DMS114 treated with DMSO at 0.1 percent for 48 hours (cell line): ENCODE measurements around the gene PMP22.
"Not testable (repeated sequence)": the region's sequence is repeated elsewhere in the genome, so short reads cannot be mapped to it uniquely, and the experiment has no call there.

Experiments used
- DNase-seq: peaks from one replicate; lab custom pipeline; 2025; ENCODE audit not compliant: unreplicated experiment; lab: John Stamatoyannopoulos, UW

Gene PMP22

GRCh38 chr17:15257258-15257788 lies 7.8 kb downstream of the PMP22 start:
- DNase-seq, result no peak

DNA sequence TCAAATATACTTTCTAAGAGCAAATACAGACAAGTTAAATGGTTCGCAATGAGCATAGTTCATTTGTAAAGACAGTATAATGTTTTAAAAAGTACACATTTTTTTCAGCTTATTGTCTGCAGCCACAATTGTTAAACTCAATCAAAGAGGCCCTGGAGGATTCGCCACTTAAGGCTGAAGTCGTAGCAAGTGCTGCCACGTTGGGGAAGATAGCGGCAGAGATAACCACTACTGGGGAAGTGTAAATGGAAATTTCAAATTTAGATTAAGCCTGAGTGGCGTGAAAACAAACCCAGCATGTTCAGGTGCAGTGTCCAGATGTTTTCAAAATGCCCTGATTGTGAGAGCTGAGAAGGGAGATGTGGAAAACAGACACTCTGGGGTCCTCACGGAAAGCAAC lies 8.4 kb downstream of the PMP22 start:
- DNase-seq, result no peak

- no peak for DNase-seq
Observed at GRCh38 chr17:15255713-15256454, 9.2 kb downstream of the PMP22 start.

DNA sequence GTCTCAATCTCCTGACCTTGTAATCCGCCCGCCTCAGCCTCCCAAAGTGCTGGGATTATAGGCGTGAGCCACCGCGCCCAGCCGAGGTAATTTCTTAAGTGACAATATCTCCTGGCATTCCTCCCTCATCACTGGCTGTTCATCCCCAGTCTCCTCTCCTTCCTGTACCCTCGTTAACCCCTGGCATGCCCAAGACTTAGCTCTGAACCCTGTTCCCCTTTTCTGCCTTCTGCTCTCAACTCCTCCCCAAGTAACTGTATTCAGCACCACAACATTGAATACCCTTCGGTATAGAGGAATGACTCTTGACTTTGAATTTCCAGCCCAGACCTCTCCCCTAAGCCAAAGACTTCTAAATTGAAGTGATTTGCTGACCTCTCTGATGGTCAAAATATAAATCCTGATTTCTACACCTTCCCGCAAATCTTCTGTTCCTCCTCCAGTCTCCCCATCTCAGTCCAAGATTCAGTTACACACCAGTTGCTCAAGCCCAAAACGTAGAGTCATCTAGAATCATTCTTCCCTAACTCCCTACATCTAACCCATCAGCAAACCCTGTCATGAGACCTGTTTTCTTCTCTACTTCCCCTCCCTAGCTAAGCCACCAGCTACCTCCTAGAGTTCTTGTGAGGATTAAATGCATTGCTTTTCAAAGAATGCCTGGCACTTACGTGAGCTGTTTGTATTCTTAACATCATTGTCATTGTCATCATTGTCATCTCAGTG lies 14.8 kb downstream of the PMP22 start:
- DNase-seq, result no peak

- no peak for DNase-seq
Observed at GRCh38 chr17:15249487-15249886, 15.6 kb downstream of the PMP22 start.

- no peak for DNase-seq
Observed at GRCh38 chr17:15247891-15248529, 17.1 kb downstream of the PMP22 start.

GRCh38 chr17:15245054-15245453 lies 20.1 kb downstream of the PMP22 start:
- DNase-seq, result no peak

GRCh38 chr17:15240644-15241043 lies 24.5 kb downstream of the PMP22 start:
- no peak for DNase-seq

GRCh38 chr17:15239491-15239890 lies 25.6 kb downstream of the PMP22 start:
- DNase-seq, result no peak

GRCh38 chr17:15238676-15239422 lies 26.3 kb downstream of the PMP22 start:
- DNase-seq, result no peak

DNA sequence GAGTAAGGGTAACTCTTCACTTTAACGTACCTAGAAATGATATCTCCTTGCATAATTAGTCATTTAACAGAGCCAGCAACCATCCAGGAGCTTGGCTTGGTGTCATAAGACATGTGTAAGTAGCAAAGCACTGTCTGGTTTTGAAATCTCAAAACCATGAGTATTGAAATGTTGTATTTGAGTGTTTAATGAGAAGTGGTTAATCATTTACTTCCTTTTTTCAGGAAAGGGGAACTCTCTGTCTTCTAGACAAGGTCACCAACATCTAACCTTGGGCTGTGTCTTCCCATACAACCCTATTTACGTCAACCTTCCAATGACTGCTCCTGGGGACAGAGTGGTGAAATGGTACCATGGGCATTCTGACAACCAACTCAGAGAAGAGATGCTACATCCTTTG lies 27.1 kb downstream of the PMP22 start:
- no peak for DNase-seq

GRCh38 chr17:15237106-15237425 lies 28.1 kb downstream of the PMP22 start:
- no peak for DNase-seq

DNA sequence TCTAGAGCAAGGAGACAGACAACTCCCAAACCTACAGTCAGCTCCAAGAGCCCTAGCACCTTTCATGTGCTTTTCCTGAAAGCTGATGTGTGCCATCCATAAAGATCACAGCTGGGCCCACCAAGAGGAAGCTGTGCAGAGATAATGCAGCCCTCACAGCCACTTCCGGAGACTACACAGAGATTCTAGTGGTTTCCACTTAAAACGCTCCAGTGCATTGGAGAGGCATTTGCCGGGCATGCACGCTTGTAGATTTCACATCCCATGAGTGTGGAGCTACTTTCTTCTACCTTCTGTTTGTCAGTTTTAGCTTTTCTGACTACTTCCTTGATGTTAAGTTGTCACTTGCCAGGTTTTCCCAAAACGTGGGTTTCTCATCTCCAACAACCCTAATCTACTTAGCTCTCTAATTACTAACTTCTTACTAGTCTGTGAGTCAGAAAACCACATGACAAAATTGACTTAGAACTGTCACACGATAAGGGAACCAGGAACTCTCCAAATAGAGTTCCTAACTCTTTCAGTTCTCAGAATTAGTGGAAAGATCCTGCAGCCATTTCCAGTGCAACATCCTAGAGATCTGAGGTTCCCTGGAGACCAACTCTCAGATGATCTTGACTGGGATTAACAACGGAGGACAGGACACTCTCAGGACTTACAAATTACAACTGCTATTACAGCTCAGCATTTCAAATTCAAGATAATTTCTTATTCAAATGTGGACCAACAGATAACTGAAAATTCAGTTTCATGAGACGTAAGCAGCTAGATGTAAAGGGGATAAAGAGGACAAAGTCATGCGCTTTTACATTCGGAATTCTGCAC lies 28.6 kb downstream of the PMP22 start:
- DNase-seq, result no peak

GRCh38 chr17:15233971-15234370 lies 31.2 kb downstream of the PMP22 start:
- DNase-seq, result no peak

DNA sequence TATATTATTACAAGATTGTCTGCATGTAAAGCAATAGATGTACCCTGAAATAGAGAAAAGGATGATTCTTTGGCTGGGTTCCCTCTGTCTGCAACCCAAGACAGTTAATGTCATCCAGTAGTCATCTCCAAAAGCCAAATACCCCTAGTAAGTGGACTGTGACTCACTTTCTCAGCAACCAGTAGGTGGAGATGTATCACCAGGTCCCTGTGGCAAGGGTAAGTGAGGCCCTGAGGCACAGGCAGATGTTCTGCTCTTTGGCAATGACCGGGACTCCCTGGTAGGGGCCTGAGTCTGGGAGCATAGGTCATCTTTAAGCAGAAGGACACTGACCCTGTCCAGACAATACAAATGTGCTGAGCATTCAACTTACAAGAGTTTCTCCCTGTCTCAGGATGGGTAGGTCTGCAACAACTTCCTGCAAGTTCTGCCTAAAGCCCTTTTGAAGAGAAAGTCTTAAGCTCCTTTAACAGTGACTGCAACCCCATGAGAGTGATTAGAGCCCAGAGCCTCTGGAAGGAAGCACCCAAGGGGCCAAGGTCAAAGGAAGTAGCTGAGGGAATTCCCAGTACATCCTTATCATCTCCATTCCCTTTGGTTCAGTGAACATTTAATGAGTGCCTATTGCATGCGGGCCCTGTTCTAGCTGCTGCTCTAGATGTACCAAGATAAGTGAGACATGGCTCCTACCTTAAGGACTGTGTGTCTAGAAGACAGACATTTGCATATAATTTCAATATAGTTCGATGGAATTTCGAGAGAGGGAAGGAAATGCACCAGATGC lies 31.9 kb downstream of the PMP22 start:
- DNase-seq, result no peak

DNA sequence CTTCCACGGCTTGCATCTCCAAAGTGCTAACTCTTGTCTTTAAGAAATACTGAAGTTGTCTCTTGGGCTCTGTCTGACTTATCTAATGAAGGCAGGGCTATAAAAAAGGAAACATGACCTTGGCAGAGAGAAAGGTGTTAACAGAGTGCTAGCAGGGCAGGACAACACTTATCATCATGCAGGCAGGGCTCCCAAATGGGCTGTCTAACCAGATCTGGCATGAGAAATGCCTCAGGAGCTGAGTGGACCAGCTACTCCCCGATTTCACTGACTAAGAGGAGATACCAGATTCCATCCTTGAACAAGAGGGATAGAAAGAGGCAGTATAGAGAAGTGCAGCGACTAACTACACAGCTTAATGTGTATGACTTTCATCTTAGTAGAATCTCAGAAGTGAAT lies 32.6 kb downstream of the PMP22 start:
- DNase-seq, result no peak

DNA sequence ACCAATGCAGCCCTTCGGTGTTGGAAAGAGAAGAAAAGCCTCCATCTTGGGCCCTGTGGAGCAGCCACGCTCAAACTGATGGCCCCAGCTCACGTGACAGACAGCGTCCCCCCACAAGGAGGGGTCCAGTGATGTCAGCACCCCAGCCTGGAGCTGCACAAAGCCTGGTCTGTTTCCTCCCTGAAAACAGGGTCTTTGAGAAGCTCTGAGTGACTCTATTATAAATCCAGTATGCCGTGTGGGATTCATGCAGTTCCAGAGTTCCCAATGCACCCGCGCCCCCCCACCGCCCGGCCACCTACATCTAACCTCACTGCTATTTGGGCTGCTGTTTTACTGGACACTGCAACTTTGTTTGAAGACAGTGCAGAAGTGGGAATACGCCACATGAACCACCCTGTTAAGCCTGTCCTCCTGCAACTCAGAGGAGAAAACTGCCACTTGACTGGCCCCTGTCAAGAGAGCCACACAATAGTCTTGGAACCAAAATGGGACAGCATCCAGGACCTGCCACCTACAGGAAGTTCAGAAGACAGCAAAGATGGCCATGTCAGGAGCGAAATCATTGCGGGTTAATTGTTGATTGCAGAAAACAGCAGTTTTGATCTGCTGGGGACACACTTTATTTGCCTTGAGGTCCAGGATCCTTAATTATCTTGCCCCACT lies 33.1 kb downstream of the PMP22 start:
- no peak for DNase-seq

GRCh38 chr17:15230866-15231265 lies 34.3 kb downstream of the PMP22 start:
- no peak for DNase-seq

DNA sequence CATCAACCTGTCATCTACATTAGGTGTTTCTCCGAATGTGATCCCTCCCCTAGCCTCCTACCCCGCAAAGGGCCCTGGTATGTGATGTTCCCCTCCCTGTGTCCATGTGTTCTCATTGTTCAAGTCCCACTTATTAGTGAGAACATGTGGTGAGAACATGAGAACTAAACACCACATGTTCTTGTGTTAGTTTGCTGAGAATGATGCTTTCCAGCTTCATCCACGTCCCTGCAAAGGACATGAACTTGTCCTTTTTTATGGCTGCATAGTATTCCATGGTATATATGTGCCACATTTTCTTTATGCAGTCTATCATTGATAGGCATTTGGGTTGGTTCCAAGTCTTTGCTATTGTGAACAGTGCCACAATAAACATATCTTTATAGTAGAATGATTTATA lies 43.3 kb downstream of the PMP22 start:
- DNase-seq, result not testable (repeated sequence)
